Measurements from ENCODE around the gene TUBA4B.

The TUBA4B gene

DNA sequence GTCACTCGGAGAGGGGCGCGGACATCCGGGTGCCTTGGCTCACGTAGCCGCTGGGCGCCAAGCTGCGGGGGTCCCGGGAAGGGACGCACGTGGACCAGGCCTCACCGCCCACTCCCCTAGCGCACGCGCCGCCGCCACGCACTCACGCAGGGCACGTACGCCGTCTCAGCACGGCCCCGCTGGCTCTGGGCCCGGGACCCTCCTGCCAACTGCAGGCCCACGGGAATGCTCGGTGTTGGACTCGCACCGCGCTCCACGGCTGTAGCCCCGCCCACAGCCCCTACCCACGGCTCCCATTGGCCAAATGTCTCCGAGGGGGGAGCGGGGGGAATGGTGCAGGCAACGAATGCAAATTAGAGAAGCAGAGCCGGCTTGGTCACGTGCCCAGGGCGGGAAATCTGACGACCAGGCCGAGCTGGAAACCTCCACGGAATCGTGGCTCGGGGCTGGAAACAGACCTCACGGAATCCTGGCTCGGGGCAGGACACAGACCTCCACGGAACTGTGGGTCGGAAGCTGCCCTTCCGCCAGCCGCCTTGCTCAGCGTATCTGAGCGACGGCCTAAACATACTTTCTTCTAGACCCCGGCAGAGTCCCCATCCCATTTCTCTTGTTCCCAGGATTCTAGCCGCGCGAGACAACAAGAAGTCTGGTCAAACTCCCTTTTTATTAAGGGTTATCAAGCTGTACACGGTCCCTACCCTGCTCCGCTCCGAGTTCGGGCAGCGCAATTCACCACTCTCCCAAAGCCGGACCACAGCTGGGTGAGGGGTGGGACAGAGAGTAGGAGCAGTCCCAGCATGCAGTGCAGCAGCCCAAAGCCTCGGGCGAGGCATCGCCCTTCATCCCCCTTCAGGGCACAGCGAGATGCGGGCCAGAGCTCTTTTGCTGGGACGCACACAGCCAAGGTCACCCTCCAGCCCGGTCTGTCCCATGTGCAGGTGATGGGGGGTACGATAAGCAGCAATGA, 34.0 kb upstream of the TUBA4B start, which contains the start of gene ABCB6:
Gene ABCB6, minus strand, starts transcription at position 227 of the 970 bp plus-strand sequence. CDS start 285 bp downstream, outside the sequence.
- DNase-seq = peak; percentile 59 to 62

GRCh38 chr2:219219784-219220532, 33.1 kb upstream of the TUBA4B start:
- no peak for DNase-seq

- no peak for DNase-seq
Measured at GRCh38 chr2:219220652-219221402, 32.2 kb upstream of the TUBA4B start.

DNA sequence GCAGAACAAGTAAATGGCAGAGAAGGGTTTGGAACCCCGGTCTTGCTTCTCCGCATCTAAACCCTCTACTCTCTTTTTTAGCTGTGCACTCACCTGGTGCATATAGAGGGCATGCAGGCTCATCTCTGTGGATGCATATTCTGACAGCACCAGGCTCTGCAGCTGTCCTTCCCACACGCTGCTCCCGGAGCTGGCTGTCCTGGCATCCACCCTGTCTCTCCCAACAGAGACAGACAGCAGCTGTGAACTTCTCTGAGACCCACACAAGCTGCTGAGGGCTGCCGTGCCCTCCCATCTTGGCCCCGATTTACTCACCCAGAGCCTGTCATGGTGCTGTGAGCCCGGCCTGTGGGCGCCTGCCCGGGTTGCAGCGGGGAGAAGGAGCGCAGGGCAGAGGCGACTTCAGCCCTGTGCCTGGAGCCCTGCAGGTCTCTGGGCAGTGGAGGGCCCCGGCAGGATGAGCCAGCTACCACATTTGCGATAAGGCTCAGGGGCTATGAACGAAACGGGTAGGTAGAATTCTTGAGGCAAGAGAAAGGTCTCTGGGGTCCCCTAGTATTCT, 31.0 kb upstream of the TUBA4B start:
- DNase-seq = no peak

DNA sequence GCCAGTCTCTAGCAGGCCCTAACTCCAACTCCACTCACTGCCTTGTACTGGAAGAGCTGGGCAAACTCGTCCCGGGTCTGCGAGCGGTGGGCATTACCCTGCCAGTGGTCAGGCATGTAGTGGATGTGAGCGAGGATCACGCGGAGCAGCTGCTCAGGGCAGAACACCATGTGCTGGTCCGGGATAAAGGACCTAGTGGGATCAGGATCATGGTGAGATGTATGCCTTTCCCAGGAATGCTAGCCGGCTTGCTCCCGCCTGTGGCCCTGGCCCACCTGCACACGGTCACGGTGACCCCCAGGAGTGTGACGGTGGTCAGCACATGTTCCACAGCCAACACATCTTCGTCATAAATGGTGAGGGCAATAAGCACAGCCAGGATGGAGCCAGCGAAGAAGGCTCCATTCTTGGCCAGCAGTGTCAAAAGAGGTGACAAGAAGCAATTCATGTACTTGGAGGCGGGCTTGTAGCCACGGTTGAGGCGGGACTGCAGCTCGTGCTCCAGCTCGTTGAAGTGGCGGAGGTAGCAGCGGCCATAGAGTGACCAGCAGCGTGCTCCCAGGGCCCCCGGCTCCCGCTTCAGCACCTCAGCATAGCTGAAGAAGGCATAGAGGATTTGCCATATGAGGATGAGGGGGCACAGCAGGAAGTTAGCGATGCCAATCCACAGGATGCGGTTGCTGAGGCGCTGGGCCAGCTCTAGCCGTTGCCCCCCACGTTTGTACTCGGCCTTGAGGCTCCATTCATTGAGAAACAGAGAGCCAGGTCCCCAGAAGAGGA, 29.0 kb upstream of the TUBA4B start:
- DNase-seq = no peak

DNA sequence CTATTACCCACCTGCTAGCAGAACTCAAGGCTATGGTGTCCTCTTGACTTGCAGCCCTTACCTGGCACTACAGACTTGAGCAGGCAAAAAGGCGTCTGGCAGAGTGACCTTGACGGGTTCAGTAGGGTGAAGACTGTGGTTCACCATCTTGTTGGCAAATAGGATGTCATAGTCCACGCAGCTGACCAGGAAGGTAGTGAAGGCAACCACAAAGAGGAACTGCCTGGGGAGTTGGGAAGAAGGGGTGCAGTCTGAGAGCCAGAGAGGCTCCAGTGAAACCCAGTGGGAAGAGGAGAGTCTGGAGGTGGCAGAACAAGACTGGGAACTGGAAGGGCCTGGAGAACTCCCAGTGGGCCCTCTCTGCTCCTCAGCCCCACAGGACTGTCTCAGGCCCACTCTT, 27.7 kb upstream of the TUBA4B start:
- DNase-seq = peak; percentile 52 to 76

DNA sequence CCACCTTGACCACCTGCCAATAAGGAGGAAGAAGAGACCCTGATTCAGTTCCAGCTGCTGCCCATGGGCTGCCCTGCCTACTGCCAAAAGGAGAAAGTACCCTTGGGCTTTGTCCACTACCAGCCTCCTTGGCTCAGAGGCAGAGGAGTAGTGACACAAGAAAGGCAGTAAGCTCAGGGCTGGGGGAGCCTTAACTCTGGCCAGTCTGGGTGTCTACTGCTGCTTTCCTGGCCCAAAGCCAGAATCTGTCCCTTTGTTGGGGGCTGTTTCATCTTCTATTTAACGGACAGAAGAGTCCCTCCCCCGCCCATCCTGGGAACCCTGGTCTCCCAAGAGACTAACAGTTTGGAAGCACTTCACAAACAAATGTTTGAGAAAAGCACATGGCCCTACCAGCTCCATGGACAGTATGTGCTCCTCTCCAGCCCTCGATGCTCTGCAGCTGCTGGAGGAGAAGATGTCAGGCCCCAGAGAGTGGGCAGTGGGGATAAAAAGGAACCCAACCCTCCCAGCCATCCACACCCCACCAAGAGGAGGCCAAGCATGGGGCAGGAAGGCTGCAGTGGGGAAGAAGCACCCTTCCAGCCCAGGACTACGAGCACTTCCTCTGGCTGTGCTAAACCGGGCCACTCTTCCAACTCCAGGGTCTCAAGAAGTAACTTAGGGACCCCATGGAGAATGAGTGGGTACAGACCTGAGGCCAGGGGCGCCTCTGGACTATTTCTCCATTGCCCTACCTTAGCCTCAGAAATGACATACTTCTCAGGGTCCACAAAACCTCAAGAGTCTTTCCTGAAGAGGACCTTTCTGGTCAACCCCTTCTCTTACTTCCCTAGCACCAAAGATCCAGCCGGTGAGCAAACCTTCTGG, 24.8 kb upstream of the TUBA4B start:
- peak in 1 of 2 donors; percentile 12 for DNase-seq

DNA sequence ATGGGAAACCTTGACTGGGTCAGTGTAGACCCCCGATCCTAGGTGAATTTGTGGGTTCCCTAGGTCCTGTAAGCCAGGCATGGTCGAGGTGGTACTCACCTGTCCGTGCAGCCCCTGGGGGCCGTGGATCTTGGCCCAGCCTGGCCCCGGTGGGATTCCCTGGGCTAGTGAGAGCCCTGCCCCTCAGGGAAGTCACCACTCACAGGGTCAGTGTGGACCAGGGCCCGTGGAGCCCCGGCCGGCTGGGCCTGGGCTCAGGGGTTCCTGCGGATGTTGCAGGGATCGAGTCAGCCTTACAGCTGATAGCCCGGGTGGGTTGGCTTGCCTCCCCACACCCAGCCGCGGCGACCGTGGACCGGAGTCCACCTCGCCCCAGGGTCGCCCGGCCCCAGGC, 24.1 kb upstream of the TUBA4B start:
- DNase-seq = no peak

DNA sequence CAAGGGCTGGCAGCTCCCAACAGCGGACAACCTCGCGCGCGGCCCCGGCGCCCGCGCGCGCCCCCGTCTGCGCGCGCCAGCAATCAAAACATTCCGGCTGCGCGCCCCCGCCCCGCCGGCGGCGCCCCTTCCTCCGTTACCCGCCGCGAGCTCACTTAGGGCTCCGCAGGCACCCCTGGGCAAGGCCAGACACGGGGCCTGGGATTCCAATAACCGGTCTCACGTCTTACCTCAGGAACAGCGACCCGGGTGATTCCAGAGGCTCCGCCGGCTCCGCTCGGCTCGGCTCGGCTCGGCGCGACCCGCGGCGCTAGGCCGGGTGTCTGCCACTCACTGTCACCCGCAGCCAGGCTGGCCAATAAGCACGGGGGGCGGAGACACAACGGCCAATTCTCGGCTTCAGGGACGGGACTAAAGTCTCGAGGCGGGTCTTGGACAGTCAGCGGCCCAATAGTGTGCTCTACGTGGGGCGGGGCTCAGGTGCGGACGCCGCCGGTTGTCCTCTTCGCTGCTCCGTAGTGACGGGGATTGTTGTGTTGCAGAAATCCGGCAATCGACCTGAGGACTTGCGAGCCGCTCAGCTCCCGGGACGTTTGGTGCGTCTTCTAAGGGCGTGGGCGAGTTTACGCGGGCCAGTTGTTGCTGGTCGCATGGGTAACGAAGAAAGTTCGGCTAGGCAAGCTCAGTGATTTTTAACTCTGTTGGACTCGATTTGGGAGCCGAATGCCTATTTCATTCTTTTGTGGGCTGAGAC, 23.6 kb upstream of the TUBA4B start, which contains the start of the genes ANKZF1 and ATG9A:
Gene ANKZF1, plus strand, starts transcription at position 502 of the 754 bp plus-strand sequence. CDS start 452 bp downstream, outside the sequence.
Gene ATG9A, minus strand, starts transcription at position 332 of the 754 bp plus-strand sequence. CDS start 1,612 bp downstream, outside the sequence.
- peak; percentile 99 for DNase-seq

DNA sequence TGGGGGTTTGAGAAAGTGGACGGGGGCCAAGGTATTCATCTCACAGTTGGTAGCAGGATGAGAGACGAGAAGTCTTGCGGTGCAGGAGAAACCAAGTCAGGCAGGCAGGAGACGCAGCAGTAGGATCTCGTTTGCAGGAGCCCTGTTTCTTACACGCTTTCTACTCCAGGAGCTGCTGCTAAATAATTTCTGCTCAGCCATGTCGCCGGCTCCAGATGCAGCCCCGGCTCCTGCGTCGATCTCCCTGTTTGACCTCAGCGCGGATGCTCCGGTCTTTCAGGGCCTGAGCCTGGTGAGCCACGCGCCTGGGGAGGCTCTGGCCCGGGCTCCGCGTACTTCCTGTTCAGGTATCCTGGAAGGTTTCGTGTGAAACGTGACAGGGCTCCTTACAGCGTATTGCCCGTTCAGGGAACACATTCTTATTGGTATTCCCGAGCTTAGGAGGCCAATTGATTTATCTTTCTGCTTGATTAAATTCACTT, 22.9 kb upstream of the TUBA4B start:
- peak in 1 of 2 donors; percentile 11 for DNase-seq

DNA sequence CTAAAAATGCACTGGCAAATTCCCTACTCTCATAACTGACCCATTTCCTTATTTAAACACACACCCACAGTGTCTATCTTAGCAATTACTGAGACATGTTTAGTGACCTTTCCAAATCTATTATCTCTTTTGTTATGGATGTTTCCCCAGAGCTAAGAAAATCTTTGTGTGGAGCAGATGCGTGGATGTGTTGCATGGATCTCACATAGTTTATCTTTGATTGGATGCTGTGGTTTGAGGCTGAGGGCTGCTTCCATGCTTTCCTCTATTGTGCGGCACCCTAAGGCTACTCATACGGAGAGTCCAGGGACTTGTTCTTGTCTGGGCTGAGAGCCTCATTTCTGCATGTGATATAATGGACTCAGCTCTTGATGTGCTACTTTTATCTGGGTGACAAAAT, 18.7 kb upstream of the TUBA4B start:
- DNase-seq = no peak

GRCh38 chr2:219243291-219243761, 9.7 kb upstream of the TUBA4B start:
- DNase-seq = peak; percentile 39 to 47

DNA sequence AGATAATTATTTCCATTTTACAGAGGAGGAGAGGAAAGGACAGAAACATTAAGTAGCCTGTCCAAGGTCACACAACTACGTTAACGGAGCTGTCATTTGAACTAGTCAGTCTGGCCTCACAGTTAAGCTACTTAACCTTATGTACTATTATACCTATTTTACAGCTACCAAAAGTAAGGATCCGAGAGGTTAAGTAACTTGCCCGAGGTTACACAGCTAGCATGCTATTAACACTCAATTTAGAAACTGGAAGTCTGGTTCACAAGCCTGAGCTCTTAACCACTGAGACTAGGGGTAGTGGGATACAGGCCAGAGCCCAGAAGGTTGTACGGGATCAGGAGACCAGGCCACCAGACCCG, 8.3 kb upstream of the TUBA4B start:
- no peak for DNase-seq

DNA sequence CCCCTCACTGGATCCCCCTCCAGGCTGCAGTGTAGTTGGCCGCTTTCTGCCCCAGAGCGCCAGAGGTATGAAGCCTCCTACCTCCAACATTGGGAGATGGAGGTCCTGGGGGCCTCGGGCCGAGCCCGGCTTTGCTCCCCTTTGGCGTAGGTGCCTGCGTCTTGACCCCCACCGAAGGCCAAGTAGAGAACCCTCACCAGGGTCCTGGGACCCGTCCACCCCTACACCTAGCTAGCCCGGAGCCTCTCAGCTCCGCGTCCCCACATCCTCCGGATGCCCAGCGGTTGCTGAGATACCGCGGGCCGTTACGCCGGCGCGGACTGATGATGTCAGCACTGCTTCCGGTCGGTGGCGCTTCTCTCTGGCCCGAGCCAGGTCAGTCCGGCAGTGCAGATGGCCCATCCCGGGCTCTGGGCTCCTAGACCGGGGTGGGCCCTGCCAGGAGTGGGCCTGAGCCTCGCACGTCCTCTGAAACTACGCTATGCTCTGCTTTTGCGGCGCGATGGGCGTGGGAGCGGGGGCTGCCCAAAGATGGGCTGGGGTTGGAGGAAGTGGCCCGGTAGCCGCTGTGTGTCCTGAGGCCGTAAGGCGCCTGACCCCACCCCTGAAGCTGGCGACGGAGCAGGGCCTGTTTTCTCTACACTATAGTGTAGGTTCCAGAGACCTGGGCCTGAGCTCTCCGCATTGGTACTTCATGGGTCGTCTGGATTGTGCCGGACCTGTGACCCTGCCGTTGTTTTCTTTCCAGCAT, 7.7 kb upstream of the TUBA4B start, which contains the start of the genes GLB1L and STK16:
Gene GLB1L, minus strand, starts transcription at position 297 of the 751 bp plus-strand sequence. CDS start 1,871 bp downstream, outside the sequence.
Gene STK16, plus strand, starts transcription at position 332 of the 751 bp plus-strand sequence. CDS start 521 bp downstream, outside the sequence.
- peak; percentile 84 to 97 for DNase-seq

- DNase-seq = no peak
Measured at GRCh38 chr2:219245899-219246230, 7.2 kb upstream of the TUBA4B start.

- DNase-seq = no peak
Measured at GRCh38 chr2:219246559-219246958, 6.5 kb upstream of the TUBA4B start.

DNA sequence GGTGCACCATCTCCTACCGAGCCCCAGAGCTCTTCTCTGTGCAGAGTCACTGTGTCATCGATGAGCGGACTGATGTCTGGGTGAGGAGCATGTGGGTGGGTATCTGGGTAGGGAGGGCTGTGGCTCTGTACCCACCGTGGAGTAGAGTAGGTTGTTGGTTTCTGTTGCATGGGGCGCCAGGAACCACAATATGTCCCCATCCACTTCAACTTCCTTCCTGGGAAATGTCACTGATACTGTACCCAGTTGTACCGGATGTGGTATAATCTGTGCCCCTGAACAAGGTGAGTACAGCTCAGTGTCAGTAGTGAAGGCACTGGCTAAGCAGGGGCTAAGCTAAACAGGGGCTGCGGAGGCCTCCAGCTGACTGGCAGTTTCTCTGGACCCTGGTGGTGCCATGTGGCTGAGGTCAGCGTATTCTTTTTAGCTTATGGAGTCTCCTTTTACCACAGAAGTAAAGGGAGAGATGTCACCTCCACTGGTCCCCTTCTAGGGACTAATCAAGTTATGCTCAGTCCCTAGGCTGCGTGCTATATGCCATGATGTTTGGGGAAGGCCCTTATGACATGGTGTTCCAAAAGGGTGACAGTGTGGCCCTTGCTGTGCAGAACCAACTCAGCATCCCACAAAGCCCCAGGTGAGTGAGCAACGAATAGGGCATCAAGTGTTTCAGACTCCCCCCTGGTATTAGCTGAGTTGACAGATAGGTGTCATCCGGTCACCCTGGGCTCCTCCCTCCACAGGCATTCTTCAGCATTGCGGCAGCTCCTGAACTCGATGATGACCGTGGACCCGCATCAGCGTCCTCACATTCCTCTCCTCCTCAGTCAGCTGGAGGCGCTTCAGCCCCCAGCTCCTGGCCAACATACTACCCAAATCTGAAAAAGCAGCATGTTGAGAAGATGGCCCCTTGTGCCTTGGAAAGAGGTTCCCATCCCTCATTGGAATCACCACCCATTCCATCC, 5.1 kb upstream of the TUBA4B start:
- DNase-seq = no peak
